Fibroblast of pulmonary artery (primary cell): ENCODE results near the gene QTRT2.

Experiments
- DNase-seq: peaks from one replicate; pipeline ENCODE4 v3.0.0-alpha.2; 2010; ENCODE audit warnings: low read depth
- H3K4me3 ChIP-seq: replicated peaks from 2 replicates; pipeline ENCODE4 v1.5.1; 2011; ENCODE audit warnings: low read depth, mild to moderate bottlenecking, control low read depth, low read length, moderate library complexity
- TF ChIP-seq, protein P1 (sequence below): IDR thresholded peaks from 2 replicates; pipeline ENCODE4 v1.5.1; 2011; ENCODE audit warnings: mild to moderate bottlenecking, control low read depth, low read length, inconsistent platforms; ENCODE audit errors: missing control alignments

The QTRT2 gene

GRCh38 chr3:114076711-114077110, 20.2 kb downstream of the QTRT2 start:
- DNase-seq: no peak
- TF ChIP-seq, protein P1, sequence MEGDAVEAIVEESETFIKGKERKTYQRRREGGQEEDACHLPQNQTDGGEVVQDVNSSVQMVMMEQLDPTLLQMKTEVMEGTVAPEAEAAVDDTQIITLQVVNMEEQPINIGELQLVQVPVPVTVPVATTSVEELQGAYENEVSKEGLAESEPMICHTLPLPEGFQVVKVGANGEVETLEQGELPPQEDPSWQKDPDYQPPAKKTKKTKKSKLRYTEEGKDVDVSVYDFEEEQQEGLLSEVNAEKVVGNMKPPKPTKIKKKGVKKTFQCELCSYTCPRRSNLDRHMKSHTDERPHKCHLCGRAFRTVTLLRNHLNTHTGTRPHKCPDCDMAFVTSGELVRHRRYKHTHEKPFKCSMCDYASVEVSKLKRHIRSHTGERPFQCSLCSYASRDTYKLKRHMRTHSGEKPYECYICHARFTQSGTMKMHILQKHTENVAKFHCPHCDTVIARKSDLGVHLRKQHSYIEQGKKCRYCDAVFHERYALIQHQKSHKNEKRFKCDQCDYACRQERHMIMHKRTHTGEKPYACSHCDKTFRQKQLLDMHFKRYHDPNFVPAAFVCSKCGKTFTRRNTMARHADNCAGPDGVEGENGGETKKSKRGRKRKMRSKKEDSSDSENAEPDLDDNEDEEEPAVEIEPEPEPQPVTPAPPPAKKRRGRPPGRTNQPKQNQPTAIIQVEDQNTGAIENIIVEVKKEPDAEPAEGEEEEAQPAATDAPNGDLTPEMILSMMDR: no peak

DNA sequence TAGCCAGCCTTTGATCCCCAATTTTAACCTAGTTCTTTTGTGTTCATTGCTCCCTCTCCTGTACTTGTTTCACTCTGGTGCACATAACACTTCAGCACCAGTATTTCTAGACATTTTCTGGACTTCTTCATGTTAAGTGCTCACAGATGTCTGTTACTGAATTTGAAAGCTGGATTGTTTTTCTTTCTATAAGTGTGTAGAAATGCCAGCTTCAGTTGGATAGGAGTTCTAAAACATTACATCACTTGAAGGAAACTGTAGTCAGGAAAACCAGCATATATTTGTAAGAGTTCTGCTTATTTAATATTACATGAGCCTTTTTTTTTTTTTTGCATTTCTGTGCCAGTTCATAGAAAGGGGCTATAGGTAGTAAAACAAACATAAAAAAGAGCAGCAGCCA, 21.6 kb downstream of the QTRT2 start:
- TF ChIP-seq, protein P1: no peak
- H3K4me3 ChIP-seq: no peak overlapping the region
- no peak for DNase-seq

More at GRCh38 chr3:114076711-114077110, 20.2 kb downstream of the QTRT2 start:
- no peak overlapping the region for H3K4me3 ChIP-seq

GRCh38 chr3:114079761-114080160, 23.2 kb downstream of the QTRT2 start:
- TF ChIP-seq, protein P1: no peak
- peak overlapping the region; percentile 39 for H3K4me3 ChIP-seq

GRCh38 chr3:114080201-114080600, 23.7 kb downstream of the QTRT2 start:
- TF ChIP-seq, protein P1: no peak
- no peak for DNase-seq
- peak overlapping the region; percentile 39 for H3K4me3 ChIP-seq

More at GRCh38 chr3:114079761-114080160, 23.2 kb downstream of the QTRT2 start:
- peak; percentile 32 for DNase-seq

- TF ChIP-seq, protein P1: no peak
- DNase-seq: peak; percentile 46
- no peak overlapping the region for H3K4me3 ChIP-seq
Observed at GRCh38 chr3:114081037-114081436, 24.5 kb downstream of the QTRT2 start.

DNA sequence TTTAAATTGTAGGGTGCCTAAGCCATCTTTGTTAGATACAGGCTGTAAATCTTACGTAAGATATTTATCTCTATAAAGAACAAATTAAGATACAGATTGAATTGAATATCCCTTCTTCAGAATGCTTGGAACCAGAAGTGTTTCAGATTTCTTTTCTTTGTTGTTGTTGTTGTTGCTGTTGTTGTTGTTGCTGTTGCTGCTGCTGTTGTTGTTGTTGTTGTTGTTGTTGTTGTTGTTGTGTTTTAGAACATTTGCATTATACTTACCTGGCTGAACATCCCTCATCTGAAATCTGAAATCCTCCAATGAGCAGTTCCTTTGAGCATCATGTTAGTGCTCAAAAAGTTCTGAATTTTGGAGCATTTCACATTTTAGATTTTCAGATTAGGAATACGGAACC, 26.6 kb downstream of the QTRT2 start:
- TF ChIP-seq, protein P1: no peak
- H3K4me3 ChIP-seq: no peak overlapping the region
- DNase-seq: no peak

GRCh38 chr3:114086356-114086755, 29.8 kb downstream of the QTRT2 start:
- DNase-seq: no peak
- no peak overlapping the region for H3K4me3 ChIP-seq
- TF ChIP-seq, protein P1: no peak
